Measurements from ENCODE around the gene AP4M1. TPM values are rescaled to one million over a fixed set of nuclear protein-coding genes. Genes with fewer than 3 reads are reported as not detected.
A peak's percentile ranks its signal among the peaks of the same experiment; 100 is the strongest.

AP4M1 gene
- polyA plus RNA-seq, 1 experiment, result 26.1 TPM

DNA sequence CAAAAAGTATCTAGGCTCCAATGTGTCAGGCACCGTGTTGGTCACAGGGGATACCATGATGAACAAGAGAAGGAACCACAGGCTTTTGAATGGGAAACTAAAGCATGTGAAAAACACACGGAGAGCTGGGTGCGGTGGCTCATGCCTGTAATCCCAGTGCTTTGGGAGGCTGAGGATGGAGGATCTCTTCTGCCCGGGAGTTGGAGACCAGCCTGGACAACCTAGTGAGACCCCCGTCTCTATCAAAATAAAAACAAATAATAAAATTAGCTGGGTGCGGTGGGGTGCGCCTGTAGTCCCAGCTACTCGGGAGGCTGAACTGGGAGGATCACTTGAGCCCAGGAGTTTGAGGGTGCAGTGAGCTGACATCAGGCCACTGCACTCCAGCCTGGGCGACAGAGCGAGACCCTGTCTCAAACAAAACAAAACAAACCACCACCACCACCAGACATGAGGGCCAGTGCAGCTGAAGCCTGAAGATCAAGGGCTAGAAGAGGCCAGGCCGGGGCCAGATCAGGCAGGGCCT lies 13.3 kb upstream of the AP4M1 start:
- CTCF ChIA-PET, result no interaction called here
- peak overlapping the region; percentile 97 for H3K27ac ChIP-seq (ENCODE audit: low read depth, low read length)
- no peaks in the 10 kb centered on the region; the same call in 1 of the 2 replicates for H3K9me3 ChIP-seq (ENCODE audit: control insufficient read depth, insufficient read depth, low read length)
- POLR2A ChIA-PET, result interaction anchor here (0.6 to 5.2 kb wide), 3 partner anchors 7 to 62 kb away, joined by 4 to 67 read pairs (median 6); partner anchors contain the start of genes AP4M1 and MCM7
- H3K27me3 ChIP-seq (ENCODE audit: control insufficient read depth, insufficient read depth, low read length), result no peaks in the 10 kb centered on the region
- peak overlapping the region; percentile 91 for H3K4me3 ChIP-seq (ENCODE audit: low read depth, low read length)
- TF ChIP-seq, protein P1, sequence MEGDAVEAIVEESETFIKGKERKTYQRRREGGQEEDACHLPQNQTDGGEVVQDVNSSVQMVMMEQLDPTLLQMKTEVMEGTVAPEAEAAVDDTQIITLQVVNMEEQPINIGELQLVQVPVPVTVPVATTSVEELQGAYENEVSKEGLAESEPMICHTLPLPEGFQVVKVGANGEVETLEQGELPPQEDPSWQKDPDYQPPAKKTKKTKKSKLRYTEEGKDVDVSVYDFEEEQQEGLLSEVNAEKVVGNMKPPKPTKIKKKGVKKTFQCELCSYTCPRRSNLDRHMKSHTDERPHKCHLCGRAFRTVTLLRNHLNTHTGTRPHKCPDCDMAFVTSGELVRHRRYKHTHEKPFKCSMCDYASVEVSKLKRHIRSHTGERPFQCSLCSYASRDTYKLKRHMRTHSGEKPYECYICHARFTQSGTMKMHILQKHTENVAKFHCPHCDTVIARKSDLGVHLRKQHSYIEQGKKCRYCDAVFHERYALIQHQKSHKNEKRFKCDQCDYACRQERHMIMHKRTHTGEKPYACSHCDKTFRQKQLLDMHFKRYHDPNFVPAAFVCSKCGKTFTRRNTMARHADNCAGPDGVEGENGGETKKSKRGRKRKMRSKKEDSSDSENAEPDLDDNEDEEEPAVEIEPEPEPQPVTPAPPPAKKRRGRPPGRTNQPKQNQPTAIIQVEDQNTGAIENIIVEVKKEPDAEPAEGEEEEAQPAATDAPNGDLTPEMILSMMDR (IDR thresholded peaks at IDR 0.05; ENCODE audit: low read depth, low read length), result no peak
- DNase-seq (ENCODE audit: low read depth, low spot score), result no peak

DNA sequence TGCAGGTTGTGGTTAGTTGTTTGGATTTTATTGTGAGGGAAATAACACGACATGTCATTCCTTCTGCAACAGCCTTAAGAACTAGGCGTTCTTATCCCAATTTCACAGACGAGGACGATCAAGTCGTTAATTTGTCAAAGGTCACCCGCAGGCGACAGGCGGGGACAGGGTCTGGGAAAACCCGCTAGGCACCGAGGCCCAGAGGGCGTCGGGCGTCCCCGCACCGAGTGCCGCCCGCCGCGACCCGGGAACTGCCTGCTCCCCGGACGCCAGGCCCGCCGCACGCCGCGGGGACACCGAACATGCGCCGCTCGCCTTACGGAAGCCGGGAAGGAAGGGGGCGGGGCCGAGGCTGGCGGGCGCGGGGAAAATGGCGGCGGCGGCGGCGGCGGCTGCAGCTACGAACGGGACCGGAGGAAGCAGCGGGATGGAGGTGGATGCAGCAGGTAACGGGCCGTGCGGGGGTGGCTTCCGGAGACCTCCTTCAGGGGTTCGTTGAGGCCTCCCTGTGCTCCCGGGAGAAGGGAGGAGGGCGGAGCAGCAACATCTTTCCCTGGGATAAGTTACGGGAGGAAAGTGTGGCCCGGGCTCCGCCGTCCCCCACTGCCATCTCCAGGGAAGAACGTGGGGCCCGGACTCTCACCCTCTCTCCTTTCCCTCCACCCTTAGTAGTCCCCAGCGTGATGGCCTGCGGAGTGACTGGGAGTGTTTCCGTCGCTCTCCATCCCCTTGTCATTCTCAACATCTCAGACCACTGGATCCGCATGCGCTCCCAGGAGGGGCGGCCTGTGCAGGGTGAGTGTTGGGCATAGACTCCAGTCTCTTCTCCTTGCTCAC lies 12.6 kb upstream of the AP4M1 start, which contains the start of gene COPS6:
Gene COPS6 (plus strand): TSS at position 349 of the 837 bp plus-strand sequence. CDS start 22 bp downstream, at position 371.
- DNase-seq (ENCODE audit: low read depth, low spot score), result no peak
- Histone ChIP-seq H3K27me3 (ENCODE audit: control insufficient read depth, insufficient read depth, low read length) (no peaks in the 10 kb centered on the region), H3K4me3 (ENCODE audit: low read depth, low read length) (peak within 1 kb of the TSS; percentile 91), H3K9me3 (ENCODE audit: control insufficient read depth, insufficient read depth, low read length) (no peaks in the 10 kb centered on the region; the same call in 1 of the 2 replicates), H3K27ac (ENCODE audit: low read depth, low read length) (peak within 1 kb of the TSS; percentile 97)
- ChIA-PET CTCF (no interaction called here), POLR2A (interaction anchor here (0.6 to 5.2 kb wide), 2 partner anchors 13 to 63 kb away, joined by 4 to 67 read pairs; partner anchors contain the start of genes AP4M1 and MCM7)
- TF ChIP-seq, protein P1 (IDR thresholded peaks at IDR 0.05; ENCODE audit: low read depth, low read length), result no peak

GRCh38 chr7:100089458-100090196 lies 11.8 kb upstream of the AP4M1 start:
- ChIA-PET POLR2A (interaction anchor here (0.7 to 5.2 kb wide), 3 partner anchors 12 to 97 kb away, joined by 3 to 67 read pairs (median 3); partner anchors contain the start of genes AP4M1 and MCM7), CTCF (interaction anchor here (0.6 to 1.5 kb wide), 3 partner anchors 9 to 1018 kb away, joined by 3 to 5 read pairs (median 3); no protein-coding TSS in a partner anchor)
- peak overlapping the region; percentile 85 for H3K27ac ChIP-seq (ENCODE audit: low read depth, low read length)
- no peaks in the 10 kb centered on the region; the same call in 1 of the 2 replicates for H3K9me3 ChIP-seq (ENCODE audit: control insufficient read depth, insufficient read depth, low read length)
- DNase-seq (ENCODE audit: low read depth, low spot score), result no peak
- TF ChIP-seq, protein P1 (IDR thresholded peaks at IDR 0.05; ENCODE audit: low read depth, low read length), result no peak
- H3K4me3 ChIP-seq (ENCODE audit: low read depth, low read length), result peak overlapping the region; percentile 91
- H3K27me3 ChIP-seq (ENCODE audit: control insufficient read depth, insufficient read depth, low read length), result no peaks in the 10 kb centered on the region

DNA sequence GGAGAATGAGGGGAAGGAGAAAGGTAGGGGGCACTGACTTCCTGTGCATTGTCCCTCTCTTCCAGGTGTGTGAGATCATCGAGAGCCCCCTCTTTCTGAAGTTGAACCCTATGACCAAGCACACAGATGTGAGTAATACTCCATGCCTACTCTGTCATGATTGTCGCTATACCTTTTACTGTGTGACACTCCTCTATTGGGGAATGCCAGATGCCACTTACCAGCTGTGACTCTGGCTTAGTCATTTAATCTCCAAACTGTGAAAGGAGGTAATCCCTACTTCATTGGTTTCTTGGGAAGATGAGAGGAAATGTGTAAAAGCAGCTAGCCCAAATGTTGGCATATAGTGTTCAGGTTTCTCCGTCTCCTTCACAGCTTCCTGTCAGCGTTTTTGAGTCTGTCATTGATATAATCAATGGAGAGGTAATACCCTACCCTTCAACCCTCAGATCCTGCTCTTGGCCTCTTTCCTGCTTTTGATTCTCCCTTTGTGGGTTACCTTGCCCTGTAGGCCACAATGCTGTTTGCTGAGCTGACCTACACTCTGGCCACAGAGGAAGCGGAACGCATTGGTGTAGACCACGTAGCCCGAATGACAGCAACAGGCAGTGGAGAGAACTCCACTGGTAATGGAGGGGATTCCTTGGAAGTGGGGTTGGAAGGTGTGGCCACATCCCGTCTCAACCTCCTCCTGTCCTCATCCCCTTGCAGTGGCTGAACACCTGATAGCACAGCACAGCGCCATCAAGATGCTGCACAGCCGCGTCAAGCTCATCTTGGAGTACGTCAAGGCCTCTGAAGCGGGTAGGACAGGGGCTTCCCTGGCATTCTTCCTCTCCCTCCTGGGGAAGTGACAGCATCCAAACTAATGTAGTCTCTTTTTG lies 10.7 kb upstream of the AP4M1 start:
- CTCF ChIA-PET, result interaction anchor here (1.5 kb wide), 1 partner anchor 100 kb away, joined by 5 read pairs; no protein-coding TSS in a partner anchor
- Histone ChIP-seq H3K9me3 (ENCODE audit: control insufficient read depth, insufficient read depth, low read length) (no peaks in the 10 kb centered on the region; the same call in 1 of the 2 replicates), H3K27me3 (ENCODE audit: control insufficient read depth, insufficient read depth, low read length) (no peaks in the 10 kb centered on the region), H3K4me3 (ENCODE audit: low read depth, low read length) (no peak overlapping the region; the same call in 1 of the 2 replicates), H3K27ac (ENCODE audit: low read depth, low read length) (peak overlapping the region; percentile 52)
- TF ChIP-seq, protein P1 (IDR thresholded peaks at IDR 0.05; ENCODE audit: low read depth, low read length), result no peak
- POLR2A ChIA-PET, result interaction anchor here (0.8 to 5.2 kb wide), 2 partner anchors 11 to 99 kb away, joined by 3 to 67 read pairs; partner anchors contain the start of genes AP4M1 and MCM7
- DNase-seq (ENCODE audit: low read depth, low spot score), result no peak
